ENCODE measurements around the gene SLC39A6.
"Not testable (repeated sequence)": the region's sequence is repeated elsewhere in the genome, so short reads cannot be mapped to it uniquely, and the experiment has no call there.

SLC39A6 gene

DNA sequence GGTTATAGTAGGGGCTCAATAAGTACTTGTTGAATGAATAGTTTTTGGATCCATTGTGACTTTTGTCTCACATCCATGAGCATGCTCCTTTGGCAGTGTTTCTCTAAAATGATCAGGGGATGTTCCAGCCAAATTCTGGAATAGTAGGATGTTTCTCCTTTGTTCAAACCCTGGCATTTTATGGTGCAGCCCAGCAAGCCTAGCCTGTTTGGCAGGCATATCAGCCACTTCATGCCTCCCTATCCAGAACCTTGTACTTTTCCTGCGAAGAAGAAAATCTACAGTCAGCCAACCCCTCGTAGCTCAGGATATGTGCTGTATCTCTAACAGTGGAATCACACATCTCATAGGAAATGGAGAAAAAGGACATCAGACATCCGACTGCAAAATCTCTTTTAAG is 34.7 kb downstream of the SLC39A6 start:
- no peak for DNase-seq

GRCh38 chr18:36092116-36092515 is 37.0 kb downstream of the SLC39A6 start:
- DNase-seq: not testable (repeated sequence)

DNA sequence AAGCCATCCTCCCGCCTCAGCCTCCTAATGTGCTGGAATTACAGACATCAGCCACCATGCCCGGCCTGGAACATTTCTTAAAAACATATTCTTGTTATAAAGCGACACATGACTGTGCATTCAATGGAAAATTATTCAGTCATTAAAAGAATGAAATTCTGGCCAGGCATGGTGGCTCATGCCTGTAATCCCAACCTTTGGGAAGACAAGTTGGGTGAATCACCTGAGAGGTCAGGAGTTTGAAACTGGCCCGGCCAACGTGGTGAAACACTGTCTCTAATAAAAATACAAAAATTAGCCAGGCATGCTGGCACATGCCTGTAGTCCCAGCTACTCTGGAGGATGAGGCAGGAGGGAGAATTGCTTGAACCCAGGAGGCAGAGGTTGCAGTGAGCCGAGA is 40.1 kb downstream of the SLC39A6 start:
- no peak for DNase-seq

DNA sequence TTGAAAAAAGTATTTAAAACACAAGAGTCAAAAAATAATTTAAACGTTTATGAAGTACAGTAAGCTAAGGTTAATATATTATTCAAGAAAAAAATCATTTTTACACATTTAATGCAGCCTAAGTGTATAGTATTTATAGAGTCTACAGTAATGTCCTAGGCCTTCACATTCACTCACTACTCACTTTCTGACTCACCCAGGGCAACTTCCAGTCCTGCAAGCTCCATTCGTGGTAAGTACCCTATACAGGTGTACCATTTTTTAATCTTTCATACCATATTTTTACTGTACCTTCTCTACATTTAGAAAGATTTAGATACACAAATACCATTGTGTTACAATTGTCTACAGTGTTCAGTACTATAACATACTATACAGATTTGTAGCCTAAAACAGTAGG is 40.9 kb downstream of the SLC39A6 start:
- no peak for DNase-seq

- DNase-seq: no peak
Observed at GRCh38 chr18:36086186-36086585, 43.0 kb downstream of the SLC39A6 start.

DNA sequence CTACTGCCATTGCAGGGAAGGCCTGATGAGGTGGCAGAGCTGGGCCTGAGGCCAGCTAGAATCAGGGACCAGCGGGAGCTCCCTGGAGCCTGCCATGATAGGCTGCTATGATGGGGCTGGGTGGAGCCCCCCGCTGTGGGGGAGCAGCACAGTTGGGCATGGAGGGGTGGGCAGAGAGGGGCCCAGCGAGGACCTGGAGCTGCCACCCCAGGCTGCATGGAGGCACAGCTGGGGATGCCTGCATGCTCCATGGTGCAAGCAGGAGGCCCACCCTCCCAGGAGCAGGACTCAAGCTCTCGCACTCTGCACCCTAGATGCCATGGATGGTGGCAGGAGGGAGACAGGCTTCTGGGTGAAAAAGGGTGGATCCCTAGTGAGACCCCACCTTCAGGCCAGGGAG is 43.9 kb downstream of the SLC39A6 start:
- no peak for DNase-seq

GRCh38 chr18:36083729-36084128 is 45.4 kb downstream of the SLC39A6 start:
- no peak for DNase-seq

GRCh38 chr18:36081118-36081517 is 48.0 kb downstream of the SLC39A6 start:
- DNase-seq: not testable (repeated sequence)

GRCh38 chr18:36078751-36079529 is 50.2 kb downstream of the SLC39A6 start:
- DNase-seq: no peak

DNA sequence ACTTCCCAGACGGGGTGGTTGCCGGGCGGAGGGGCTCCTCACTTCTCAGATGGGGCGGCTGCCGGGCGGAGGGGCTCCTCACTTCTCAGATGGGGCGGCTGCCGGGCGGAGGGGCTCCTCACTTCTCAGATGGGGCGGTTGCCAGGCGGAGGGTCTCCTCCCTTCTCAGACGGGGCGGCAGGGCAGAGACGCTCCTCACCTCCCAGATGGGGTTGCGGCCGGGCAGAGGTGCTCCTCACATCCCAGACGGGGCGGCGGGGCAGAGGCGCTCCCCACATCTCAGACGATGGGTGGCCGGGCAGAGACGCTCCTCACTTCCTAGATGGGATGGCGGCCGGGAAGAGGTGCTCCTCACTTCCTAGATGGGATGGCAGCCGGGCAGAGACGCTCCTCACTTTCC is 51.4 kb downstream of the SLC39A6 start:
- DNase-seq: not testable (repeated sequence)

- no peak for DNase-seq
Observed at GRCh38 chr18:36075862-36076587, 53.1 kb downstream of the SLC39A6 start.

- no peak for DNase-seq
Observed at GRCh38 chr18:36074435-36074834, 54.7 kb downstream of the SLC39A6 start.

GRCh38 chr18:36073676-36074075 is 55.5 kb downstream of the SLC39A6 start:
- DNase-seq: no peak

- DNase-seq: not testable (repeated sequence)
Observed at GRCh38 chr18:36072406-36072805, 56.7 kb downstream of the SLC39A6 start.

DNA sequence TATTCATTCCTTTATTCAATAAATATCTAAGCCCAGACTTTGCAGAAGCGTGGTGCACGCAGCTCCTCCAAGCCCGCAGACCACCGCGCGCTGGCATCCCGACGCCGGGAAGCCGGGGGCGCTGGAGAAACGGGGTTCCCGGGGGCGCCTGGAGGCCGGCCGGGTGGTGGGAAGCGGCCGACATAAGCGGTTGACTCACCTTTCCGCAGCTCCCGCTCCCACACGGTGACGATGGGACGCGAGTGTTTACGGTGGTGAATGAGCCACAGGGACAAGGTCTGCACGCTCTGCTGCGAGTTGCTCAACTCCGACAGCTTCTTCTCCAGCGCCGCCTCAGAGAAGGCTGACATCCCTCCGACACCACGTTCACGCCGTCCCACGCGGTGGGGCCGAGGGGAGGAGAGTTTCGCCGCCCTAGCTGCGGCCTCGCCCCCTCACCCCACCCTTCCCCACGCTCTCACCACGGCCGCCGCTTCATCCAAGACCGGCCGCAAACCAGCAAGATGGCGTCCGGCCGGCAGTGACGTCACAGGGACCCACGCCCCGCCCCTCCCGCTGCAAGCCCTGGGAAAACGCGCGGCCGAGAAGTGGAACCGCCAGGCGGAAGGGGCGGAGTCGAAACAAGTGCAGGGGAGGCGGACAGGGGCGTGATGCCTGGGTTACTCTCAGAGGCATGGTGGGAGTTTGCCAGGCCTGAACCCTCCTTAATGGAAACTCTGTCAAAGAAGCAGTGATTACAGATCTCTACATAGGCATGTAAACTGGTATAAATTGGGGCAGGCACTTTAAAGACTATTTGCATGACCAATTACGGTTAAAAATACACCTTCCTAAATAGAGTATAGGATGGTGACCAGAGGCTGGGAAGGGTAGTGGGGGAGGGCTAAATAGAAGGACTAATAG is 61.8 kb downstream of the SLC39A6 start, which contains the start of gene RPRD1A:
Gene RPRD1A, minus strand, starts transcription at position 505 of the 903 bp plus-strand sequence. Its CDS starts 155 bp downstream, at position 350.
- peak; percentile 97 for DNase-seq

DNA sequence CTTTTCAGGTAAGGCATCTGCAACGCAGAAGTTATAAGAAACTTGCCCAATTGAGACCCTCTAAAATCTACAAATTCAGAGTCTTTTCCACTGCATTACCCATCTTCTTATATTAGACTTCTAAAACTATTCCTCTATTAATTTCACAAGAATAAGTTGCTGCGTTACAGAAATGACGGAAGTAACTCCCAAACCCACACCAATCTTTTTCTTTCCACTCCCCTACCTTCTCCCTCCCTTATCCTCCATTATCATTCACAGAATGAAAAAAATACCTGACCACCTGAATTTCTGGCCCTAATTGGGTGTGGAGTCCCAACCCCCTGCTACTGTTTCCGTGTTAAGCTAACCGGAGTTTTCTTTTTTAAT is 62.5 kb downstream of the SLC39A6 start:
- DNase-seq: no peak

DNA sequence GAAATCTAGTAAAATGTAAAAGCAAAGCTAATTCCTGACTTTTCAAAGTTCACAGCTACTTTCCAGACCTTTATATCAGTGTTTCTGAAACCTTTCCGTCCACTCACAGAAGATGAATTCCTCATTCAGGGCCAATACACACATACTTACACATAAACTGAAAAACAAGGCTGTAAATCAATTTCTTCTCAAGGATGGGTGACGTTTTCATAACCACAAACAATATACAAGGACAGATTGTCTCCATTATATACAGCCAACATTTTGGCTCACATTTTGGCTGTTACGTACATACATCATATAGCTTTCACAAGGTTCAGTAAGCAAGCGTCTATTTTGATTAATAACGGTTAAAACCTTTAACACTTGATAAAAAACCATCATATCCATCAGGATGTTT is 63.1 kb downstream of the SLC39A6 start:
- DNase-seq: no peak

GRCh38 chr18:36064809-36065079 is 64.4 kb downstream of the SLC39A6 start:
- not testable (repeated sequence) for DNase-seq

DNA sequence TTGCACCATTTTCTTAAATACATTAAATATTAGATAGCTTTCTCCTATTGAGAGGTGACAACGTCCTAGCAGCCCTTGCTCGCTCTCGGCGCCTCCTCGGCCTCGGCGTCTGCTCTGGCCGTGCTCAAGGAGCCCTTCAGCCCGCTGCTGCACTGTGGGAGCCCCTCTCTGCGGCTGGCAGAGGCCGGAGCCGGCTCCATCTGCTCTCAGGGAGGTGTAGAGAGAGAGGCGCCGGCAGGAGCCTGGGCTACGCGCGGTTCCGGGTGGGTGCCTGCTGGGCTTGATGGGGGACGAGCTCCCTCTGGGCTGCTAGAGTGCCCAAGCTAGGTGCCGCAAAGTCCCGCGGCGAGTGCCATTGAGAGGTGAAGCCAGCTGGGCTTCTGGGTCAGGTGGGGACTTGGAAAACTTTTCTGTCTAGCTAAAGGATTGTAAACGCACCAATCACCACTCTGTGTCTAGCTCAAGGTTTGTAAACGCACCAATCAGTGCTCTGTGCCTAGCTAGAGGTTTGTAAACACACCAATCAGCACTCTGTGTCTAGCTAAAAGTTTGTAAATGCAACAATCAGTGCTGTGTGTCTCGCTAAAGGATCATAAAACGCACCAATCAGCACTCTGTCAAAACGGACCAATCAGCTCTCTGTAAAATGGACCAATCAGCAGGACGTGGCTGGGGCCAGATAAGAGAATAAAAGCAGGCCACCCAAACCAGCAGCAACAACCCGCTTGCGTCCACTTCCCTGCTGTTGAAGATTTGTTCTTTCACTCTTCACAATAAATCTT is 64.9 kb downstream of the SLC39A6 start:
- no peak for DNase-seq

DNA sequence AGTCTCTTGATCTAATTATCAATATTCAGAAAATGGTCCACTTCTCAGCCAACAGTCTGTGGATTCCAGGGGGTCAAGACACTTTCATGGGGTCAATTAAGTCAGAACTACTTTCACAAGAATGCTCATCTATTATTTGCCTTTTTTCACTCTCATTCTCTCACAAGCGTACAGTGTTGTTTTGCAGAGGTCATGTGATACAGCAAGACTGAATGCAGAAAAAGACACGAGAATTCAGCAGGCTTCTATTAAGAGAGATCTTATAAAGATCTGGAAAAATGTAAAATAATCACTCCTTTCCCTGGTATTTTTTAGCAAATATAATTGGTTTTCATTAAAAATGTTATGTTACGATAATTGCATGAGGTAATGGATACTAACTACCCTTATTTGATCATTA is 70.5 kb downstream of the SLC39A6 start:
- no peak for DNase-seq

Measured in activated CD4-positive, alpha-beta T cell treated with anti-CD3 and anti-CD28 coated beads, Interleukin-2, amount 50 U/mL, for 1 hour (primary cell).